Right kidney (tissue), 1 donor: ENCODE data around the gene SEPTIN8.
"Not testable (repeated sequence)": the region's sequence is repeated elsewhere in the genome, so short reads cannot be mapped to it uniquely, and the experiment has no call there.

Source experiments
- DNase-seq: peaks from one replicate; pipeline ENCODE4 v3.0.0-alpha.2; 2016

The SEPTIN8 gene

GRCh38 chr5:132813599-132814502 is 36.8 kb upstream of the SEPTIN8 start:
- peak; percentile 80 for DNase-seq

GRCh38 chr5:132812781-132813598 is 36.0 kb upstream of the SEPTIN8 start, which contains the start of gene SOWAHA:
TSS of gene SOWAHA (plus strand) at chr5:132813302. CDS start at chr5:132813622, 320 bp downstream.
- peak; percentile 51 for DNase-seq

GRCh38 chr5:132812123-132812765 is 35.2 kb upstream of the SEPTIN8 start:
- no peak for DNase-seq

- DNase-seq = no peak
Observed at GRCh38 chr5:132810605-132811004, 33.6 kb upstream of the SEPTIN8 start.

- DNase-seq = no peak
Observed at GRCh38 chr5:132808866-132809265, 31.8 kb upstream of the SEPTIN8 start.

- DNase-seq = no peak
Observed at GRCh38 chr5:132808448-132808847, 31.4 kb upstream of the SEPTIN8 start.

GRCh38 chr5:132807163-132807838 is 30.3 kb upstream of the SEPTIN8 start:
- no peak for DNase-seq

GRCh38 chr5:132806804-132807162 is 29.7 kb upstream of the SEPTIN8 start:
- not testable (repeated sequence) for DNase-seq

GRCh38 chr5:132805872-132806271 is 28.8 kb upstream of the SEPTIN8 start:
- DNase-seq = not testable (repeated sequence)

GRCh38 chr5:132804219-132804618 is 27.2 kb upstream of the SEPTIN8 start:
- DNase-seq = not testable (repeated sequence)

GRCh38 chr5:132802685-132803066 is 25.6 kb upstream of the SEPTIN8 start:
- DNase-seq = not testable (repeated sequence)

- DNase-seq = no peak
Observed at GRCh38 chr5:132802044-132802684, 25.1 kb upstream of the SEPTIN8 start.

GRCh38 chr5:132800545-132800944 is 23.5 kb upstream of the SEPTIN8 start:
- DNase-seq = no peak

GRCh38 chr5:132799392-132799791 is 22.4 kb upstream of the SEPTIN8 start:
- no peak for DNase-seq

GRCh38 chr5:132797651-132798050 is 20.6 kb upstream of the SEPTIN8 start:
- no peak for DNase-seq

- DNase-seq = no peak
Observed at GRCh38 chr5:132791026-132791425, 14.0 kb upstream of the SEPTIN8 start.

GRCh38 chr5:132790201-132790865 is 13.3 kb upstream of the SEPTIN8 start:
- DNase-seq = no peak

GRCh38 chr5:132788990-132789886 is 12.2 kb upstream of the SEPTIN8 start:
- DNase-seq = no peak

- no peak for DNase-seq
Observed at GRCh38 chr5:132788508-132788907, 11.5 kb upstream of the SEPTIN8 start.

GRCh38 chr5:132787076-132787475 is 10.0 kb upstream of the SEPTIN8 start:
- no peak for DNase-seq
